ENCODE measurements around the gene OIP5.

DNA sequence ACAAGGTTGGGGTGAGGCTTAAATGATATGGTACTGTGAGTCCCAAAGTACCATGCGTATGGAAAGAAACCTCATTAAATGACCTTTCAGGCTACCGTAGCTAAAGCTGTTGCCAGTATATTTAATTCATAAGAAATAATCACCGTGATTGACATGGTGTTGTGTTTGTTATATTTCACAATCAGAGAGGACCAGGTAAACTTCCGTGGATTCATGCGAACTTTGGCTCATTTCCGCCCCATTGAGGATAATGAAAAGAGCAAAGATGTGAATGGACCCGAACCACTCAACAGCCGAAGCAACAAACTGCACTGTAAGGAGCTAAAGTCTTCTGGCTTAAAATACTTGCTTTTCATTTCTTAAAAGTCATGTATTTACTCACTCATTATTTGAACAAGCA is 69.8 kb downstream of the OIP5 start:
- TF ChIP-seq, protein P1, sequence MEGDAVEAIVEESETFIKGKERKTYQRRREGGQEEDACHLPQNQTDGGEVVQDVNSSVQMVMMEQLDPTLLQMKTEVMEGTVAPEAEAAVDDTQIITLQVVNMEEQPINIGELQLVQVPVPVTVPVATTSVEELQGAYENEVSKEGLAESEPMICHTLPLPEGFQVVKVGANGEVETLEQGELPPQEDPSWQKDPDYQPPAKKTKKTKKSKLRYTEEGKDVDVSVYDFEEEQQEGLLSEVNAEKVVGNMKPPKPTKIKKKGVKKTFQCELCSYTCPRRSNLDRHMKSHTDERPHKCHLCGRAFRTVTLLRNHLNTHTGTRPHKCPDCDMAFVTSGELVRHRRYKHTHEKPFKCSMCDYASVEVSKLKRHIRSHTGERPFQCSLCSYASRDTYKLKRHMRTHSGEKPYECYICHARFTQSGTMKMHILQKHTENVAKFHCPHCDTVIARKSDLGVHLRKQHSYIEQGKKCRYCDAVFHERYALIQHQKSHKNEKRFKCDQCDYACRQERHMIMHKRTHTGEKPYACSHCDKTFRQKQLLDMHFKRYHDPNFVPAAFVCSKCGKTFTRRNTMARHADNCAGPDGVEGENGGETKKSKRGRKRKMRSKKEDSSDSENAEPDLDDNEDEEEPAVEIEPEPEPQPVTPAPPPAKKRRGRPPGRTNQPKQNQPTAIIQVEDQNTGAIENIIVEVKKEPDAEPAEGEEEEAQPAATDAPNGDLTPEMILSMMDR (conservative IDR thresholded peaks at IDR 0.05; ENCODE audit: low read depth, low read length): no peak
- no peak for TF ChIP-seq BHLHE40 (IDR thresholded peaks at IDR 0.05; ENCODE audit: low read depth, low read length)
- 0 out of 2 replicates have a peak, but pooled peaks have one; percentile 19 for TF ChIP-seq CEBPB (IDR thresholded peaks at IDR 0.05; ENCODE audit: low read depth, low read length)
